Activated T-cell treated with anti-CD3 and anti-CD28 coated beads, Interleukin-2, amount 50 U/mL, for 4 hours (primary cell): ENCODE measurements around the gene ATXN7L2. TPM values are rescaled to one million over a fixed set of nuclear protein-coding genes. Genes with fewer than 3 reads are reported as not detected.
A peak's percentile ranks its signal among the peaks of the same experiment; 100 is the strongest.

Source experiments
- ATAC-seq, 2 donors: fragments of 200-7000 bp; cut with Tn5 transposase; one replicate each; pipeline ENCODE4 v1.10.0; 2021
- DNase-seq: peaks from one replicate; pipeline ENCODE4 v3.0.0-alpha.2; 2020
- H3K27me3 Mint-ChIP-seq: one replicate; pipeline ENCODE4 v1.8.0; 2021; ENCODE audit warnings: low read depth, mixed read lengths
- H3K36me3 Mint-ChIP-seq: one replicate; pipeline ENCODE4 v1.8.0; 2022; ENCODE audit warnings: mixed read lengths; ENCODE audit not compliant: insufficient read depth
- H3K4me1 Mint-ChIP-seq: one replicate; pipeline ENCODE4 v1.8.0; 2021; ENCODE audit warnings: low read depth, mixed read lengths
- H3K4me3 Mint-ChIP-seq: one replicate; pipeline ENCODE4 v1.8.0; 2021; ENCODE audit warnings: mild to moderate bottlenecking, moderate library complexity, mixed read lengths
- H3K9me3 Mint-ChIP-seq: one replicate; pipeline ENCODE4 v1.8.0; 2021; ENCODE audit warnings: mixed read lengths
- total RNA-seq, 3 donors: library from RNA; stranded (reverse); gene quantifications; one replicate each; pipeline ENCODE4 v1.2.1, GENCODE V29; 2021

ATXN7L2 gene
- total RNA-seq, 3 donors from 2014 or later, result 19.5 to 23.8 (median 23.6) TPM

DNA sequence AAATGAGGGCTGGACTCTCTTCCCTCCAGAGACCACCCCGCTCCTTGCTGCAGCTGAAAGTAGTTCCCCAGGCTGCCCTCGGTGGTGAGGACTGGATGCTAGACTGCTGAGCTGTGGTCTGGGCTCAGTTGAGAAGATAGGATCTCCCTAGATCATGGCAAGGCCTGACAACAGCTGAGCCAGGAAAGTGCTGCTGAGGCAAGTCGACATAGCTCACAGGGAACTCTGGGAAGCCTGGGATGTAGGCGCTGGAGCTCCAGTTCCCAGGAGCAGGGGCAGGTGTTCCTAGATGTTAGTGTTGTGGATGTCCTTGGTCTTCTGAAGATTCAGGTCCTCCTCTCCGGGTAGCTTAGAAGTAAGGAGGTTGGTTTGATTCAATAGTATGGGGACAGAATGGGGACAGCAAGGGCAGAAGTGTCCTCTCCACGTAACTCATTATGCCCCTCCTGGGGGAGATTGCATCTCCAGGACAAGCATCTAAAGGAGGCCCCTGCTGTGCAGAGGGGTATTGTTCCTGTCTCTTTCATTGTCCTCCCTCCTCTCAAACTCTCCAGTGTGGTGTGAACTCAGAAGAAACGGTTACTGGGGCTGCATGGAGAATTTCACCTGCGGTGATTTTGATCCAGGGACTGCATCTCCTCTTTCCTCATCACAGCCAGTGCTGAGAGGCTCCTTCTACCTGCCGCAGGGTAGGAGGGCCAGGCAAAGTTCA lies 13.9 kb downstream of the ATXN7L2 start:
- Mint-ChIP-seq H3K36me3 (peaks cover 11% of the 10 kb centered on the region), H3K4me1 (peaks cover 89% of the 10 kb centered on the region), H3K9me3 (no peaks in the 10 kb centered on the region), H3K4me3 (peak overlapping the region; percentile 17), H3K27me3 (no peaks in the 10 kb centered on the region)
- no peak for DNase-seq
- no peak for ATAC-seq

GRCh38 chr1:109498161-109498801 lies 14.6 kb downstream of the ATXN7L2 start:
- peaks cover 92% of the 10 kb centered on the region for H3K4me1 Mint-ChIP-seq
- H3K27me3 Mint-ChIP-seq, result no peaks in the 10 kb centered on the region
- H3K36me3 Mint-ChIP-seq, result peaks cover 9% of the 10 kb centered on the region
- ATAC-seq, result no peak
- H3K9me3 Mint-ChIP-seq, result no peaks in the 10 kb centered on the region
- peak; percentile 43 for DNase-seq
- no peak overlapping the region for H3K4me3 Mint-ChIP-seq

DNA sequence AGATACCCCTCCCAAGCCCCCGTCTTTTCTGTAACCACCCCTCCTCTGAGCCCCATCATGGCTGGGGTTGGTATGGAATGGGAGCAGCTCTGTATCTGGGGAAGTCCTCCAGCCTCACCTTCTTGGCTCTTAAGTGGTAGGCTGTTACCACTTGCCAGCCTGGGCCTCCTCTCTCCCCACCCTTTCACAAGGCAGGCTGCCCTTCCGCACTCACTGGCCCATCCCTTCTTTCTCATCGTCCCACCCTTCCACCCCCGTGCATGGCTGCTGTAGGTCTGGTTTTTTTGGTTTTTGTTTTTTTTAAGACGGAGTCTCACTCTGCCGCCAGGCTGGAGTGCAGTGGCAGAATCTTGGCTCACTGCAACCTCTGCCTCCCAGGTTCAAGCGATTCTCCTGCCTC lies 15.4 kb downstream of the ATXN7L2 start:
- H3K4me3 Mint-ChIP-seq, result no peak overlapping the region

DNA sequence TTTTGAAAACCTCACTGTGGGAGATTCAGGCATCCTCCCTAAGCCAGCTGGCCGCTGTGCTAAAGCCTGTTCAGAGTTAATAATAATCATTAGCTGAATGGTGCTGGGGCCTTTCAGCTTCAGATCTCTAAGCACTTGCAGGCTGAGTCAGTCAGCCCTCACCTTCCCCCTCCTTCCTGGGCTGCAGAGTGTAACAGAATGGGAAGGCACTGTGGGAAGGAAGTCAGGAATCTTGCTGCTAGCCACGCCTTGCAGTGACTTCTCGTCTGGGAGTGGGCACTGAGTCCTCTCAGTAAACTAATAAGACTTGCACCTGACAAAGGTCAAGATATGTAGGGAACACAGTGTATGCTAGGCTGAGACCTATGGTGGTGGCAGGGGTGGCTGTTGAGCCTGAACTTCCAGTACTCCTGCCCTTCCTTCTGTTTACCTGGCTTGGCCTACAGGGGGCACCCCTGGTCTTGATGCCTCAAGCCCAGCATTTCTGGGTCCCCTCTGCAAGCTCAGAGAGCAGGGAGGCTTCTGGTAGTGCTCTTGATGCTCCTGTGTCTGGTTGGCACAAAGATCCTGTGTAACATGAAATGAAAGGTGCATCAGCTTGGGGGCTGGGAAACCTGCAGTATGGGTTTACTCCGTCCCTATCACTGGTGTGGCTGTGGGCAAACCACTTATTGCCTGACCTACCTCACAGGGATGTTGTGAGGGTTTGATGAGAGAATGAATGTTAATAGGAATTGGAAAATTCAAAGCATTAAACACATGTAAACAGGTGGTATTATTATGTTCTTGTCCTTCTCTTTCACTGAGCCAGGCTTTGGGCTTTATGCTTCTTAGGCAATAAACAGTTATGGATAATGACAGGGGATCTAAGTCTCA lies 16.2 kb downstream of the ATXN7L2 start:
- Mint-ChIP-seq H3K9me3 (no peaks in the 10 kb centered on the region), H3K36me3 (peaks cover 9% of the 10 kb centered on the region), H3K4me1 (peaks cover 94% of the 10 kb centered on the region), H3K27me3 (no peaks in the 10 kb centered on the region), H3K4me3 (no peak overlapping the region)
- DNase-seq (peak; percentile 54), ATAC-seq (peak in 1 of 2 donors; percentile 30)

More for the DNA sequence above, 15.4 kb downstream of the ATXN7L2 start:
- H3K9me3 Mint-ChIP-seq, result no peaks in the 10 kb centered on the region
- peaks cover 9% of the 10 kb centered on the region for H3K36me3 Mint-ChIP-seq
- H3K27me3 Mint-ChIP-seq, result no peaks in the 10 kb centered on the region
- DNase-seq, result no peak
- ATAC-seq, result no peak
- peaks cover 95% of the 10 kb centered on the region for H3K4me1 Mint-ChIP-seq

GRCh38 chr1:109500941-109501381 lies 17.3 kb downstream of the ATXN7L2 start:
- no peaks in the 10 kb centered on the region for H3K27me3 Mint-ChIP-seq
- H3K36me3 Mint-ChIP-seq, result peaks cover 5% of the 10 kb centered on the region
- no peaks in the 10 kb centered on the region for H3K9me3 Mint-ChIP-seq
- ATAC-seq, result no peak
- no peak for DNase-seq
- H3K4me1 Mint-ChIP-seq, result peaks cover 94% of the 10 kb centered on the region
- H3K4me3 Mint-ChIP-seq, result no peak overlapping the region

DNA sequence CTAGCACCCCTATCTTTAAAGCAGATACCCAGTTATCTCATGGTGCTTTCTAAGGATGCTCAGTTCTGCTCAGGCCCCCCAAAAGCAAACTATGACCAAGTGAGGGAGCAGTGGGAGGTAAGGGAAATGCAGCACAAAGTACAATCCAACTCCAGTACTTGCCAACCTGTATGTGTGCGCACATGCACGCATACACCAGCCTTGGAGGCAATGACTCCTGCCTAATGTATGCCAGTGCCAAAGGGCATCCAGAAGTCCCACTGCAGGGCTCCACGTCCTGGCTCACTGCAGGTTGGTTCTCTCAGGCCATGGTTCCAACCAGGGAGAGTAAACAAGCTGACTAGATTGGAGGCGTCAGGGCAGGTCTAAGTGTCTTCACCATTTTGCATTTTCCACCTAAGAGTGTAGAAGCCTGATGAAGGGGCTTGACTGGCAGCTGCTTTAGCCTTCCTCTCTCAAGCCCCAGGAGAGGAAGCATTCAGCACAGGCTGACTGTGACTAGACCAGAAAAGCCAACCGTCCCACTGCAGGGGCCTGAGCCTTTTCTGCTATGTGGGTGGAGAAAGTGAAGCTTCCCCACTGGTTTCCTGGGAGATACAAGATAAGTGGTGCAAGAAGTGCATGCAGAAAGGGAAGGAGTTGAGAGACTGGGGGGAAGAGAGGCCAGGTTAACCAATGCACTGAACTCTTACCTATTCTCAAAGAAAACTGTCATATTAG lies 18.1 kb downstream of the ATXN7L2 start:
- peak; percentile 11 to 16 for ATAC-seq
- Mint-ChIP-seq H3K4me3 (peak overlapping the region; percentile 64), H3K9me3 (no peaks in the 10 kb centered on the region), H3K4me1 (peaks cover 92% of the 10 kb centered on the region), H3K27me3 (no peaks in the 10 kb centered on the region), H3K36me3 (no peaks in the 10 kb centered on the region)
- DNase-seq, result no peak

- H3K27me3 Mint-ChIP-seq, result no peaks in the 10 kb centered on the region
- ATAC-seq, result peak; percentile 57 to 64
- H3K36me3 Mint-ChIP-seq, result no peaks in the 10 kb centered on the region
- DNase-seq, result peak; percentile 30
- H3K4me3 Mint-ChIP-seq, result peak overlapping the region; percentile 64
- H3K9me3 Mint-ChIP-seq, result no peaks in the 10 kb centered on the region
- peaks cover 94% of the 10 kb centered on the region for H3K4me1 Mint-ChIP-seq
Measured at GRCh38 chr1:109502364-109502851, 18.7 kb downstream of the ATXN7L2 start.

- Mint-ChIP-seq H3K36me3 (peaks cover 6% of the 10 kb centered on the region), H3K4me1 (peaks cover 93% of the 10 kb centered on the region), H3K9me3 (no peaks in the 10 kb centered on the region), H3K27me3 (no peaks in the 10 kb centered on the region), H3K4me3 (peak overlapping the region; percentile 53)
- DNase-seq (no peak), ATAC-seq (no peak)
Measured at GRCh38 chr1:109503935-109504334, 20.2 kb downstream of the ATXN7L2 start.

GRCh38 chr1:109504974-109505373 lies 21.3 kb downstream of the ATXN7L2 start:
- Mint-ChIP-seq H3K9me3 (no peaks in the 10 kb centered on the region), H3K36me3 (peaks cover 6% of the 10 kb centered on the region), H3K4me1 (peaks cover 88% of the 10 kb centered on the region), H3K4me3 (no peak overlapping the region), H3K27me3 (no peaks in the 10 kb centered on the region)
- DNase-seq (no peak), ATAC-seq (peak; percentile 22 to 38)

DNA sequence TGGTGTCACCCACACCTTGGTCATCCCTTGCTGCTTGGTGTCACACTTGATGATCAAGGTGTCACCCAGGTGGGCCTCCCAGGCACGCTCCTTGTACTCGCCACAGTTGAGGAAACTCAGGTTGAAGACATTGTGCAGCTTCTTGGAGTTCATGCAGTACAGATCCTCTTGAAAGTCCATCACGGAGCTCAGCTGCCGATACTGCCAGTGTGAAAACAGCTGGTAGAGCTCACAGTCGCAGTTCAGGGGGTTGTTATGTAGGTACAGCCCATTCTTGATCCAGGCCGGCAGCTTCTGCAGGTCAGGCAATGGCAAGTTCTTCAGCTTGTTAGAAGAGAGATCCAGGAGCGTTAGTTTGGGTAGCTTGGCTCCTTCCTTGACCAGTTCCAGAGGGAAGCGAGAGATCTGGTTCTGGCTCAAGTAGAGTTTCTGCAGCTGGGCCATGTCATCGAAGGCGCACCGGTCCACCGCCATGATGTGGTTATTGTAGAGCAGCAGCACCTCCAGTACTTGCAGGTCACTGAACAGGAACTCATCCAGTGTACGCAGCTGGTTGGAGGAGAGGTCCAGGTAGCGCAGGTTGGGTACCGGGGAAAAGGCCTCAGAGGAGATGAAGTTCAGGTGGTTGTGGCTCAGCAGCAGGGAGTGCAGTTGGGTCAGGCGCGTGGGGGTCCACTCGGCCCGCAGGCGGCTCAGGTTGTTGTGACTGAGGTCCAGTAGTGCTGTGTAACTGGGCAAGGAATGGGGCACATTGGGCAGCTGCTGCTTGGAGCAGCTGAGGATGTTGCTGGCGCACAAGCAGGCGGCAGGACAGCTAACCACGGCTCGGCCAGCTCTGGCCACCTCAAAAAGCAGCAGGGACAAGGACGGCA lies 24.5 kb downstream of the ATXN7L2 start:
- ATAC-seq (no peak), DNase-seq (no peak)
- H3K4me1 Mint-ChIP-seq, result peaks cover 69% of the 10 kb centered on the region
- H3K4me3 Mint-ChIP-seq, result peak overlapping the region; percentile 85
- H3K27me3 Mint-ChIP-seq, result no peaks in the 10 kb centered on the region
- no peaks in the 10 kb centered on the region for H3K9me3 Mint-ChIP-seq
- peaks cover 6% of the 10 kb centered on the region for H3K36me3 Mint-ChIP-seq

DNA sequence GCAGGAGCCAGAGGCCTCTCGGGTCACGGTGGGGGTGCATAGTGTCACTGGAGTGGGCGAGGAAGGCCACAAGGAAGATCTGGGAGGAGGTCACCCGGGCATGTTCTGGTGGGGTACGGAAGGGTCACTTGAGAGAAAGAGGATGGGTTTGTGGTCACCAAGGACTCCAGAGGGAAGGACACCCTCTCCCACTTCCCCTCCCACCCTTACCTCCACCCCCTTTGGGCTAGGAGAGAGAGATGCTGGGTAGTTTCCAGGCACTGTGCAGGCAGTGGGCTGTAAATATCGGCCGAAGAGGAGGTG lies 25.1 kb downstream of the ATXN7L2 start:
- peak in 1 of 2 donors; percentile 1 for ATAC-seq
- peaks cover 64% of the 10 kb centered on the region for H3K4me1 Mint-ChIP-seq

DNA sequence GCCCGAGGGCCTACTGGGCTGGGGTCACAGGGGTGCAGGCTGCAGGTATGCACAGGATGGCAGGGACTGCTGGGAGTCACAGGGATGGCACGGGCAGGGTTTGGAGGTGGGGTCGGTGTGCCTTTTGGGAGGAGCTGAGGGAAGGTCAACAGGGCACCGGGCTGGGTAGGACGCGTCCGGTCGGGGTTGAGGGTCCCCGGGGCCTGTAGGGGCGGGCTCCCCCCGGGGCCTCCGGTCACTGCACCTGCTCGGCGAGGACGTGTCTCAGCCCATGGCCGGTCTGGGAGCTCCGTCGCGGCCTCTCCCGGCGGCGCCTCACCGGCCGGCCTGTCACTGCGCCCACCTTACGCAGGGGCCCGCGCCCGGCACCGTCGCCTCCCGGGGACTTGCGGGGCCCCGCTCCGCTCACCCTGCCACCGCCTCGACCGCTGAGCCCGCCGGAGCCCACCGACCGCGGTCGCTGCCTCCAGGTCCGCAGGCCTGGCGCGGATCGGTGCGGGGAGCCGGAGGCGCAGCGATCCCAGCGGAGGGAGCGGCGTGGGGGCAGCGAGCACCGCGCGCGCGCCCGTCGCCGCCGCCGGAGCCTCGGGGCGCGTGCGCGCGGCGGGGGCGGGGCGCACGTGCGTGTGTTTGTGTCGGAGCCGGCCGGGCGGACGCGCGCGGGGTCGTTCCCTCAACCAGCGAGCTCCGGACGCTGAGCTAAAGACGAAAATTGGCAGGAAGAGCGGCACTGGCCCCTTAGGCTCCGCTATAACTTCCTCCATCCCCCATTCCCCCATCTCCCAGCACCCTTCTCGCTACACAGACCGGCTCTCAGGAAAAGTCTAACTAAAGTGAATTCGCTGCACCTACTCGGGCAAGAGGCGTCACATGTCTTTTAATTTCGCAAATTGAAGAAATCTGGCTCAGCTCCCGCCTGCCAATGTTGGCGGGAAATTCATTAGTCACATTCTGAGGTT lies 25.8 kb downstream of the ATXN7L2 start, which contains the start of gene AMIGO1:
AMIGO1 (minus strand) TSS at position 552 of the 959 bp plus-strand sequence. CDS start 815 bp downstream, outside the sequence.
- H3K27me3 Mint-ChIP-seq, result no peaks in the 10 kb centered on the region
- peak within 1 kb of the TSS; percentile 91 for H3K4me3 Mint-ChIP-seq
- peaks cover 6% of the 10 kb centered on the region for H3K36me3 Mint-ChIP-seq
- DNase-seq, result peak; percentile 53
- no peaks in the 10 kb centered on the region for H3K9me3 Mint-ChIP-seq
- H3K4me1 Mint-ChIP-seq, result peaks cover 59% of the 10 kb centered on the region
- peak; percentile 72 to 77 for ATAC-seq

More for the DNA sequence above, 25.1 kb downstream of the ATXN7L2 start:
- no peak for DNase-seq
- no peaks in the 10 kb centered on the region for H3K27me3 Mint-ChIP-seq
- peaks cover 6% of the 10 kb centered on the region for H3K36me3 Mint-ChIP-seq
- peak overlapping the region; percentile 85 for H3K4me3 Mint-ChIP-seq
- H3K9me3 Mint-ChIP-seq, result no peaks in the 10 kb centered on the region
